Neuronal stem cell (in vitro differentiated cells): ENCODE data around the gene VDR.

ENCODE experiments used
- DNase-seq: peaks from one replicate; pipeline ENCODE4 v3.0.0-alpha.2; 2013; ENCODE audit warnings: low spot score
- H2AFZ ChIP-seq: one replicate; pipeline ENCODE4 v1.6.1; 2013; ENCODE audit warnings: mild to moderate bottlenecking, low read length, inconsistent platforms
- H2AK5ac ChIP-seq: 2 replicates; pipeline ENCODE4 v1.6.1; 2013; ENCODE audit warnings: low read depth, mild to moderate bottlenecking, inconsistent platforms, low read length, moderate library complexity, mixed read lengths
- H2BK120ac ChIP-seq: 2 replicates; pipeline ENCODE4 v1.6.1; 2013; ENCODE audit warnings: low read depth, mild to moderate bottlenecking, inconsistent platforms, low read length, moderate library complexity, mixed read lengths
- H2BK12ac ChIP-seq: one replicate; pipeline ENCODE4 v1.6.1; 2013; ENCODE audit warnings: low read length, inconsistent platforms
- H2BK15ac ChIP-seq: 2 replicates; pipeline ENCODE4 v1.6.1; 2013; ENCODE audit warnings: mild to moderate bottlenecking, low read length, inconsistent platforms, mixed read lengths
- H2BK5ac ChIP-seq: one replicate; pipeline ENCODE4 v1.6.1; 2013; ENCODE audit warnings: inconsistent platforms, mild to moderate bottlenecking, low read length, moderate library complexity
- H3K14ac ChIP-seq: one replicate; pipeline ENCODE4 v1.6.1; 2013; ENCODE audit warnings: low read length, inconsistent platforms
- H3K18ac ChIP-seq: 2 replicates; pipeline ENCODE4 v1.6.1; 2013; ENCODE audit warnings: low read length, inconsistent platforms
- H3K23ac ChIP-seq: 2 replicates; pipeline ENCODE4 v1.6.1; 2013; ENCODE audit warnings: low read depth, mild to moderate bottlenecking, mixed read lengths, low read length, inconsistent platforms; ENCODE audit not compliant: poor library complexity
- H3K27ac ChIP-seq: replicated peaks from 3 replicates; pipeline ENCODE4 v1.5.1; 2013; ENCODE audit warnings: low read length, inconsistent platforms
- H3K27me3 ChIP-seq, 3 experiments: 2 replicates each; pipeline ENCODE4 v1.6.1; 2013; ENCODE audit warnings: low read length in 3 of 3, mild to moderate bottlenecking in 2 of 3, inconsistent platforms in 1 of 3, low read depth in 1 of 3, mixed read lengths in 1 of 3, moderate library complexity in 1 of 3; ENCODE audit not compliant: control insufficient read depth in 3 of 3, insufficient read depth in 3 of 3
- H3K36me3 ChIP-seq, 2 donors: replicated peaks in 1 of 2; 2 replicates each; pipeline ENCODE4 v1.6.1; 2013; ENCODE audit warnings: low read length in 2 of 2; ENCODE audit not compliant: control insufficient read depth in 2 of 2, insufficient read depth in 2 of 2
- H3K4ac ChIP-seq: 2 replicates; pipeline ENCODE4 v1.6.1; 2013; ENCODE audit warnings: inconsistent platforms, mild to moderate bottlenecking, low read length, moderate library complexity
- H3K4me1 ChIP-seq, 2 donors: 1 replicate in 1 of 2; 2 replicates in 1 of 2; pipeline ENCODE4 v1.6.1; 2013; ENCODE audit warnings: low read length in 2 of 2, low read depth in 1 of 2; ENCODE audit not compliant: control insufficient read depth in 2 of 2, insufficient read depth in 1 of 2
- H3K4me2 ChIP-seq: one replicate; pipeline ENCODE4 v1.6.1; 2013; ENCODE audit warnings: mild to moderate bottlenecking, low read length, inconsistent platforms; ENCODE audit not compliant: insufficient read depth, poor library complexity, severe bottlenecking
- H3K4me3 ChIP-seq, 2 donors: 2 replicates each; pipeline ENCODE4 v1.5.1; 2013; ENCODE audit warnings: low read length in 2 of 2, mild to moderate bottlenecking in 2 of 2, inconsistent platforms in 1 of 2, moderate library complexity in 1 of 2
- H3K79me1 ChIP-seq: one replicate; pipeline ENCODE4 v1.6.1; 2013; ENCODE audit warnings: low read depth, mild to moderate bottlenecking, inconsistent platforms, low read length, moderate library complexity
- H3K9ac ChIP-seq: one replicate; pipeline ENCODE4 v1.6.1; 2013; ENCODE audit warnings: mild to moderate bottlenecking, low read depth, low read length, inconsistent platforms; ENCODE audit not compliant: poor library complexity
- H3K9me3 ChIP-seq, 2 donors: replicated peaks in 1 of 2; 2 replicates each; pipeline versions ENCODE3 to v1.6.1; 2013; ENCODE audit warnings: low read length in 2 of 2, mild to moderate bottlenecking in 2 of 2, inconsistent platforms in 1 of 2, low read depth in 1 of 2, mixed read lengths in 1 of 2, moderate library complexity in 1 of 2; ENCODE audit not compliant: control insufficient read depth in 2 of 2, insufficient read depth in 1 of 2
- H4K8ac ChIP-seq: one replicate; pipeline ENCODE4 v1.6.1; 2013; ENCODE audit warnings: low read depth, mild to moderate bottlenecking, inconsistent platforms, low read length, moderate library complexity
- H4K91ac ChIP-seq: one replicate; pipeline ENCODE4 v1.6.1; 2013; ENCODE audit warnings: low read length, low read depth, mild to moderate bottlenecking, inconsistent platforms; ENCODE audit not compliant: poor library complexity
- WGBS, 2 donors: extraction: QIAGEN DNeasy Blood & Tissue Kit; methylation state at CpG; one replicate each; pipeline ENCODE4 v1.1.7; 2013; ENCODE audit warnings: missing lambda C conversion rate in 2 of 2, mixed read lengths in 1 of 2; ENCODE audit not compliant: insufficient read length in 2 of 2, insufficient replicate concordance in 1 of 2; ENCODE audit errors: extremely low coverage in 2 of 2; 5-methylcytosine and 5-hydroxymethylcytosine counted together

The VDR gene

GRCh38 chr12:47909839-47910465, 5.2 kb upstream of the VDR start:
- Histone ChIP-seq H3K27me3 (peaks cover 5 to 66% (median 25%) of the 10 kb centered on the region in 3 experiments), H4K91ac (no peak overlapping the region), H3K18ac (no peak overlapping the region), H4K8ac (no peak overlapping the region), H3K4me3 (no peak overlapping the region), H2BK15ac (no peak overlapping the region), H3K14ac (no peak overlapping the region), H3K9ac (no peak overlapping the region), H2BK5ac (no peak overlapping the region), H3K36me3 (no peaks in the 10 kb centered on the region), H3K79me1 (no peaks in the 10 kb centered on the region), H3K4me1 (peaks cover 0 to 2% of the 10 kb centered on the region in 2 donors), H2AFZ (no peak overlapping the region), H2BK12ac (no peak overlapping the region), H2AK5ac (no peak overlapping the region), H3K4me2 (no peak overlapping the region), H3K27ac (no peak overlapping the region), H3K9me3 (no peaks in the 10 kb centered on the region), H3K4ac (no peak overlapping the region), H2BK120ac (no peak overlapping the region), H3K23ac (no peak overlapping the region)
- no CpG with 5 or more reads among the region's 4 CpGs for WGBS, 2 donors
- DNase-seq: no peak

GRCh38 chr12:47908738-47909137, 3.9 kb upstream of the VDR start:
- Histone ChIP-seq H3K36me3 (no peaks in the 10 kb centered on the region), H3K4ac (no peak overlapping the region), H3K9me3 (peaks cover 0 to 3% of the 10 kb centered on the region in 2 donors), H3K18ac (no peak overlapping the region), H2BK15ac (no peak overlapping the region), H2AFZ (no peak overlapping the region), H3K27ac (no peak overlapping the region), H3K14ac (no peak overlapping the region), H3K4me3 (no peak overlapping the region), H3K9ac (no peak overlapping the region), H3K23ac (no peak overlapping the region), H3K79me1 (no peaks in the 10 kb centered on the region), H3K27me3 (peaks cover 8 to 77% (median 36%) of the 10 kb centered on the region in 3 experiments), H2AK5ac (no peak overlapping the region), H3K4me1 (peaks cover 0 to 9% of the 10 kb centered on the region in 2 donors), H2BK12ac (no peak overlapping the region), H4K91ac (no peak overlapping the region), H4K8ac (no peak overlapping the region), H2BK120ac (no peak overlapping the region), H3K4me2 (no peak overlapping the region), H2BK5ac (no peak overlapping the region)
- no peak for DNase-seq

GRCh38 chr12:47907851-47908454, 3.2 kb upstream of the VDR start:
- Histone ChIP-seq H3K23ac (no peak overlapping the region), H3K9me3 (peaks cover 0 to 3% of the 10 kb centered on the region in 2 donors), H3K4me2 (no peak overlapping the region), H3K9ac (no peak overlapping the region), H3K79me1 (no peaks in the 10 kb centered on the region), H2AFZ (no peak overlapping the region), H2BK5ac (no peak overlapping the region), H3K18ac (no peak overlapping the region), H3K27me3 (peaks cover 8 to 83% (median 44%) of the 10 kb centered on the region in 3 experiments), H3K4me1 (peaks cover 0 to 9% of the 10 kb centered on the region in 2 donors), H3K14ac (no peak overlapping the region), H3K4me3 (no peak overlapping the region), H4K8ac (no peak overlapping the region), H2BK15ac (no peak overlapping the region), H3K36me3 (no peaks in the 10 kb centered on the region), H4K91ac (no peak overlapping the region), H2AK5ac (no peak overlapping the region), H2BK12ac (no peak overlapping the region), H2BK120ac (no peak overlapping the region), H3K27ac (no peak overlapping the region), H3K4ac (no peak overlapping the region)
- WGBS, 2 donors: no CpG with 5 or more reads among the region's 4 CpGs
- no peak for DNase-seq

- peak overlapping the region; percentile 7 to 70 for H3K4me3 ChIP-seq
- H2AK5ac ChIP-seq: peak overlapping the region; percentile 66
- no peak overlapping the region for H4K91ac ChIP-seq
- no peak overlapping the region for H3K9ac ChIP-seq
- H4K8ac ChIP-seq: no peak overlapping the region
- H3K79me1 ChIP-seq: no peaks in the 10 kb centered on the region
- peaks cover 8 to 98% (median 52%) of the 10 kb centered on the region in 3 experiments for H3K27me3 ChIP-seq
- H3K9me3 ChIP-seq: peaks cover 0 to 3% of the 10 kb centered on the region in 2 donors
- no peak overlapping the region for H2BK120ac ChIP-seq
- no CpG with 5 or more reads among the region's 7 CpGs for WGBS, 2 donors
- H3K18ac ChIP-seq: no peak overlapping the region
- peak overlapping the region; percentile 76 for H2AFZ ChIP-seq
- no peak overlapping the region for H2BK12ac ChIP-seq
- H3K4ac ChIP-seq: no peak overlapping the region
- DNase-seq: no peak
- H3K4me1 ChIP-seq: peaks cover 0 to 9% of the 10 kb centered on the region in 2 donors
- H3K14ac ChIP-seq: no peak overlapping the region
- peak overlapping the region; percentile 17 for H2BK5ac ChIP-seq
- H3K4me2 ChIP-seq: peak overlapping the region; percentile 98
- no peak overlapping the region for H2BK15ac ChIP-seq
- no peaks in the 10 kb centered on the region for H3K36me3 ChIP-seq
- no peak overlapping the region for H3K27ac ChIP-seq
- H3K23ac ChIP-seq: peak overlapping the region; percentile 27
Observed at GRCh38 chr12:47903927-47904712, 674 bp downstream of the VDR start.
